Kidney epithelial cell (primary cell): ENCODE measurements around the gene ATN1. TPM values are rescaled to one million over a fixed set of nuclear protein-coding genes. Genes with fewer than 3 reads are reported as not detected.

Source experiments
- DNase-seq: peaks from one replicate; pipeline ENCODE4 v3.0.0-alpha.2; 2010; ENCODE audit warnings: low read depth
- H3K27me3 ChIP-seq: 2 replicates; pipeline ENCODE4 v1.6.0; 2011; ENCODE audit warnings: low read length; ENCODE audit not compliant: control insufficient read depth, insufficient read depth
- H3K36me3 ChIP-seq: 2 replicates; pipeline ENCODE4 v1.5.1; 2011; ENCODE audit warnings: low read length; ENCODE audit not compliant: control insufficient read depth, insufficient read depth
- H3K4me3 ChIP-seq: 2 replicates; pipeline ENCODE4 v1.5.1; 2011; ENCODE audit warnings: low read depth, mild to moderate bottlenecking, control low read depth, low read length
- CTCF ChIP-seq: IDR thresholded peaks from 2 replicates; pipeline ENCODE4 v1.5.1; 2011; ENCODE audit warnings: mild to moderate bottlenecking, moderate library complexity, low read length, control low read depth, inconsistent platforms; ENCODE audit not compliant: insufficient read depth, poor library complexity, severe bottlenecking
- total RNA-seq: library from RNA; depleted of rRNA; stranded (reverse); fragments of >200 nt; gene quantifications from 2 replicates; pipeline ENCODE4 v1.2.3, GENCODE V29; 2015

The ATN1 gene
- total RNA-seq, 1 donor from 2014 or later, result 38.6 TPM

DNA sequence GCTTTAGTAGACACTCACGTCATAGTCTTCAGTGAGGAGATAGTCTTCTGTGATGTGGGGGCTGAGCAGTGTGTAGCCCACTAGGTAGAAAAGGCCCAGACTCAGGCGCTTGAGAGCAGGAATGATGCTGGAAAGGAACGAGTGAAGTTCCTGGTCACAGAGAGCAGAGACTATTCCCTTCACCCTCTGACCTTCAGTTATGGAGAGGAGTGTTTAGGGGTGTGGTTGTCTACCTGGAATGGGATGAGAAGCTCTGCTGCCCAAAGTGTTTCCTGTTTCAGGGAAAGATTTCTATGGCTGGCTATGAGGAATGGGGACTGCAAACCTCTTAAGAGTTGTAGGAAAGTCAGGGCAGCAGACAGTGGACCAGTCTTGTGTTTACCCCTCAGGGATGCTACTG, 51.7 kb downstream of the ATN1 start:
- H3K36me3 ChIP-seq, result peaks cover 4% of the 10 kb centered on the region
- DNase-seq, result no peak
- no peak for TF ChIP-seq CTCF
- no peak overlapping the region for H3K4me3 ChIP-seq
- H3K27me3 ChIP-seq, result no peaks in the 10 kb centered on the region

- no peak overlapping the region for H3K4me3 ChIP-seq
- no peaks in the 10 kb centered on the region for H3K27me3 ChIP-seq
- peaks cover 4% of the 10 kb centered on the region for H3K36me3 ChIP-seq
- TF ChIP-seq CTCF, result no peak
- DNase-seq, result no peak
Observed at GRCh38 chr12:6980075-6980474, 52.3 kb downstream of the ATN1 start.

DNA sequence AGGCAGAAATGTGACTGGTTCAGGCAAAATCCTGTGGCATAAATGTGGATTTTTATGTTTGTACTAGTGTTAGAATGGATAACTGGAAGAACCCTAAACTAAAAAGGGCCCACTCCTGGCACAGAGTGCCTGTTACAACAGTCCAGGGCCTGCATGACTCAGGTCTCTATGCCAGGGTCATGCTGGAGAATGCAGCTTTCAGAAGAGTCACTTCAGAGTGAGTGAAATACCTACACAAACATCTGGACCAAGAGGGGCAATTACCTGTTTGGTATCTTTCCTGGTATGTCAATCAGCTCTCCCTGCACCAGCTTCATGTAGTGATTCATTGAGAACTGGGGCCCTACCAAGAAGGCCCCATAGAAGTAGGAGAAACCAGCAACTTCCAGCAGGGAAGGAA, 53.0 kb downstream of the ATN1 start:
- no peak for DNase-seq
- no peak for TF ChIP-seq CTCF
- Histone ChIP-seq H3K4me3 (no peak overlapping the region), H3K36me3 (peaks cover 2% of the 10 kb centered on the region), H3K27me3 (no peaks in the 10 kb centered on the region)

- TF ChIP-seq CTCF, result no peak
- DNase-seq, result no peak
- peaks cover 2% of the 10 kb centered on the region for H3K36me3 ChIP-seq
Observed at GRCh38 chr12:6981152-6982052, 53.6 kb downstream of the ATN1 start.

GRCh38 chr12:6982532-6982931, 54.8 kb downstream of the ATN1 start:
- no peaks in the 10 kb centered on the region for H3K27me3 ChIP-seq
- no peak for TF ChIP-seq CTCF
- no peak for DNase-seq
- peaks cover 2% of the 10 kb centered on the region for H3K36me3 ChIP-seq
- H3K4me3 ChIP-seq, result no peak overlapping the region

More at GRCh38 chr12:6981152-6982052, 53.6 kb downstream of the ATN1 start:
- Histone ChIP-seq H3K27me3 (no peaks in the 10 kb centered on the region), H3K4me3 (no peak overlapping the region)
